Hepatocyte (in vitro differentiated cells): ENCODE measurements around the gene TMA7.

Experiments used
- EZH2 ChIP-seq: fragments of 200-600 bp; sonication (generic); IDR thresholded peaks from 2 replicates; pipeline ENCODE4 v1.6.1; 2016; ENCODE audit warnings: antibody characterized with exemption, mild to moderate bottlenecking, borderline replicate concordance
- TF ChIP-seq, protein P1 (sequence below): fragments of 200-600 bp; sonication (generic); IDR thresholded peaks from 2 replicates; pipeline ENCODE4 v1.5.1; 2016; ENCODE audit warnings: antibody characterized with exemption, mild to moderate bottlenecking; ENCODE audit not compliant: poor library complexity

GRCh38 chr3:48410205-48411040 is 29.6 kb upstream of the TMA7 start:
- TF ChIP-seq, protein P1, sequence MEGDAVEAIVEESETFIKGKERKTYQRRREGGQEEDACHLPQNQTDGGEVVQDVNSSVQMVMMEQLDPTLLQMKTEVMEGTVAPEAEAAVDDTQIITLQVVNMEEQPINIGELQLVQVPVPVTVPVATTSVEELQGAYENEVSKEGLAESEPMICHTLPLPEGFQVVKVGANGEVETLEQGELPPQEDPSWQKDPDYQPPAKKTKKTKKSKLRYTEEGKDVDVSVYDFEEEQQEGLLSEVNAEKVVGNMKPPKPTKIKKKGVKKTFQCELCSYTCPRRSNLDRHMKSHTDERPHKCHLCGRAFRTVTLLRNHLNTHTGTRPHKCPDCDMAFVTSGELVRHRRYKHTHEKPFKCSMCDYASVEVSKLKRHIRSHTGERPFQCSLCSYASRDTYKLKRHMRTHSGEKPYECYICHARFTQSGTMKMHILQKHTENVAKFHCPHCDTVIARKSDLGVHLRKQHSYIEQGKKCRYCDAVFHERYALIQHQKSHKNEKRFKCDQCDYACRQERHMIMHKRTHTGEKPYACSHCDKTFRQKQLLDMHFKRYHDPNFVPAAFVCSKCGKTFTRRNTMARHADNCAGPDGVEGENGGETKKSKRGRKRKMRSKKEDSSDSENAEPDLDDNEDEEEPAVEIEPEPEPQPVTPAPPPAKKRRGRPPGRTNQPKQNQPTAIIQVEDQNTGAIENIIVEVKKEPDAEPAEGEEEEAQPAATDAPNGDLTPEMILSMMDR: no peak
- TF ChIP-seq EZH2: no peak
